AG04449 (cell line): ENCODE results near the gene HARS1.
A peak's percentile ranks its signal among the peaks of the same experiment; 100 is the strongest.

Experiments
- CTCF ChIA-PET: fragments of 350-600 bp; formaldehyde crosslinking; extraction: SDS; loops from one replicate; lab custom pipeline; 2021; ENCODE audit warnings: antibody characterized with exemption; lab: Yijun Ruan, JAX
- POLR2A ChIA-PET: fragments of 400-600, 350-600 bp; formaldehyde crosslinking; extraction: SDS; loops from one replicate; lab custom pipeline; 2020; ENCODE audit warnings: antibody characterized with exemption, inconsistent platforms; lab: Yijun Ruan, JAX
- DNase-seq: peaks from one replicate; pipeline ENCODE4 v3.0.0-alpha.2; 2010; ENCODE audit warnings: low read depth, low spot score
- H3K4me3 ChIP-seq: 2 replicates; pipeline ENCODE4 v1.5.1; 2011; ENCODE audit warnings: low read depth, mild to moderate bottlenecking, control low read depth, low read length
- TF ChIP-seq, protein P1 (sequence below): IDR thresholded peaks from one replicate; pipeline ENCODE4 v1.5.1; 2011; ENCODE audit warnings: mild to moderate bottlenecking, moderate library complexity, low read length, control low read depth, inconsistent platforms; ENCODE audit not compliant: insufficient read depth; ENCODE audit errors: missing control alignments

HARS1 gene

DNA sequence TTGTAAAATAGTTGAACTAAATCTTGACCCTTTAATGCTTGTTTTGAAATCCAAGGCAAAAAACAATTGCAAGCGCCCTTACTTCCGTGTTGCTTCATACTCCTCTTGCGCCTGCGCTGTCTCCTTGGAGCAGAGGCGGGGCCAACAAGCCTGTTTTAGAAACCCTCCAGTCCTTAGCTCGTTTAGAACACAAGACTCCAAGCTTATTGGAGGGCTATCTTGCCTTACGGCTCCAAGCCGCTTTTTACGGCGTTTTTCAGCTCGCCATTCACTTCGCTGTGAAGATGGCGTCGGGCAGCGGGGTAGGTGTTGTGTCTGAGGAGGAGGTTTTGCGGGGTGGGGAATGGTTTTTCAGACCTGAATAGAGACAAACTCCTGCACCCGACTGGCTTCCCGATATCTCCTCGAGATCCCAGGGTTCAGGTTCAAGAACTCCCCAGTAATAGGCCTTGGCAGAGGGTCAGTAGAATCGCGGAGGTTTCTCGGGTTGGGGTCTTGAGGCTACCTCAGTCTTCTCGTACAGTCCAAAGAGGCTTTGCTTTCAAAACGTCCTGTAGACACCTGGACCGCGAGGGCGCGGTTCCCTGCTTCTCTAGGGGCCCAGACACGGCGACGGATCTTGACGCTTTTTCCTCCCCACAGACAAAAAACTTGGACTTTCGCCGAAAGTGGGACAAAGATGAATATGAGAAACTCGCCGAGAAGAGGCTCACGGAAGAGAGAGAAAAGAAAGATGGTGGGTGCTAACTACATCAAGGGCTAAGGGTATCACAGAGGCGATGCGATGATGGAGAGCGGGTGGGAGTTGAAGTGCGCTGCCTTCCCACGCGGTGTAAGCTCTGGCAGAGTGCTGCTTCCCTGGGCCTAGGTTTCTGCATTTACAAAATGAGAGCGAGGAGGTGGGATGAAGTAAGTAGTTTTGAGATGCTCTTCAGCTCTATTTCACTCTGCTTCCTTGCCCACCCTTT, 9.3 kb upstream of the HARS1 start, which contains the start of gene ZMAT2:
ZMAT2 (plus strand) TSS at position 271 of the 968 bp plus-strand sequence; CDS start at position 285, 14 bp downstream.
- ChIA-PET POLR2A (interaction anchor here (1.0 to 2.0 kb wide), 7 partner anchors 10 to 153 kb away, joined by 3 to 19 read pairs (median 3); partner anchors contain the start of genes EIF4EBP3, HARS1, HARS2 and IK), CTCF (interaction anchor here (1.0 to 1.3 kb wide), 3 partner anchors 10 to 456 kb away, joined by 3 to 4 read pairs (median 4); no protein-coding TSS in a partner anchor)
- peak within 1 kb of the TSS; percentile 82 for H3K4me3 ChIP-seq
- TF ChIP-seq, protein P1, sequence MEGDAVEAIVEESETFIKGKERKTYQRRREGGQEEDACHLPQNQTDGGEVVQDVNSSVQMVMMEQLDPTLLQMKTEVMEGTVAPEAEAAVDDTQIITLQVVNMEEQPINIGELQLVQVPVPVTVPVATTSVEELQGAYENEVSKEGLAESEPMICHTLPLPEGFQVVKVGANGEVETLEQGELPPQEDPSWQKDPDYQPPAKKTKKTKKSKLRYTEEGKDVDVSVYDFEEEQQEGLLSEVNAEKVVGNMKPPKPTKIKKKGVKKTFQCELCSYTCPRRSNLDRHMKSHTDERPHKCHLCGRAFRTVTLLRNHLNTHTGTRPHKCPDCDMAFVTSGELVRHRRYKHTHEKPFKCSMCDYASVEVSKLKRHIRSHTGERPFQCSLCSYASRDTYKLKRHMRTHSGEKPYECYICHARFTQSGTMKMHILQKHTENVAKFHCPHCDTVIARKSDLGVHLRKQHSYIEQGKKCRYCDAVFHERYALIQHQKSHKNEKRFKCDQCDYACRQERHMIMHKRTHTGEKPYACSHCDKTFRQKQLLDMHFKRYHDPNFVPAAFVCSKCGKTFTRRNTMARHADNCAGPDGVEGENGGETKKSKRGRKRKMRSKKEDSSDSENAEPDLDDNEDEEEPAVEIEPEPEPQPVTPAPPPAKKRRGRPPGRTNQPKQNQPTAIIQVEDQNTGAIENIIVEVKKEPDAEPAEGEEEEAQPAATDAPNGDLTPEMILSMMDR, result no peak
- peak; percentile 96 for DNase-seq

DNA sequence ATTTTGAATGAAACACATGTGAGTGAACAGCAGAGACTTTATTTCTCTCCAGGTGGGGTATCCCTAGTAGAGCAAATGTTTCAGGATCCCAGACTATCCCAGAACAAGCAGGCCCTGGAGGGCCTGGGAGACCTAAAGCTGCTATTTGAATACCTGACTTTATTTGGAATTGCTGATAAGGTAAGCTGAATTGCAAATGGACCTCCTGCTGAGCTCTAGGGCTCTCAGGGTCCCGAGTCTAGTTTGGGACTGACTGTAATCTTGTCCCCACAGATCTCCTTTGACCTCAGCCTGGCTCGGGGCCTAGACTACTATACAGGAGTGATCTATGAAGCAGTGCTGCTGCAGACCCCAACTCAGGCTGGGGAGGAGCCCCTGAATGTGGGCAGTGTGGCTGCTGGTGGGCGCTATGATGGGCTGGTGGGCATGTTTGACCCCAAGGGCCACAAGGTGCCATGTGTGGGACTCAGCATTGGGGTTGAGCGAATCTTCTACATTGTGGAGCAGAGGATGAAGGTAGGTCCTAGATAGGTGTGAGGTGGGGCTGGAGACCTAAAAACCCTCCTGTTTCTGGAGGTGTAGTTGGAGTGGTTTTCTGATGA, 5.8 kb upstream of the HARS1 start:
- ChIA-PET POLR2A (no interaction called here), CTCF (interaction anchor here (1.4 kb wide), 1 partner anchor 62 kb away, joined by 3 read pairs; no protein-coding TSS in a partner anchor)
- TF ChIP-seq, protein P1, result no peak
- no peak for DNase-seq
- H3K4me3 ChIP-seq, result no peak overlapping the region

DNA sequence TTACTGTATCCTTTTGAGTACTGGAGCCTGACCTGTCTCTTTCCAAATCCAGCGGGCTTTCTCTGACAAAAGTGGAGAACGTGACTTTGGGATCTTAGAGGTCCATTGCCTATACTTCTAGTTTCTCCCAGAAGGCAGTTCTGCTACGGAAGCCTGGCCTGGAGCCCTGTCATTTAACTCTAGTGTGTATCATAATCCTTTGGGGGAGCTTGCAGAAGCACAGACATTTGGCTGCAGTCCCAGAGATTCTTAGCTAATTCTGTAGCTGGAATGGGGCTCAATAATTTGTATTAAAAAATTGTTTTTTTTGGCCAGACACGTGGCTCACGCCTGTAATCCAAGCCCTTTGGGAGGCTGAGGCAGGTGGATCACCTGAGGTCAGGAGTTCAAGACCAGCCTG, 3.1 kb upstream of the HARS1 start:
- H3K4me3 ChIP-seq, result no peak overlapping the region
- POLR2A ChIA-PET, result no interaction called here
- CTCF ChIA-PET, result interaction anchor here (1.0 to 1.3 kb wide), 2 partner anchors 10 to 322 kb away, joined by 3 to 4 read pairs; no protein-coding TSS in a partner anchor
- no peak for DNase-seq
- TF ChIP-seq, protein P1, result no peak

DNA sequence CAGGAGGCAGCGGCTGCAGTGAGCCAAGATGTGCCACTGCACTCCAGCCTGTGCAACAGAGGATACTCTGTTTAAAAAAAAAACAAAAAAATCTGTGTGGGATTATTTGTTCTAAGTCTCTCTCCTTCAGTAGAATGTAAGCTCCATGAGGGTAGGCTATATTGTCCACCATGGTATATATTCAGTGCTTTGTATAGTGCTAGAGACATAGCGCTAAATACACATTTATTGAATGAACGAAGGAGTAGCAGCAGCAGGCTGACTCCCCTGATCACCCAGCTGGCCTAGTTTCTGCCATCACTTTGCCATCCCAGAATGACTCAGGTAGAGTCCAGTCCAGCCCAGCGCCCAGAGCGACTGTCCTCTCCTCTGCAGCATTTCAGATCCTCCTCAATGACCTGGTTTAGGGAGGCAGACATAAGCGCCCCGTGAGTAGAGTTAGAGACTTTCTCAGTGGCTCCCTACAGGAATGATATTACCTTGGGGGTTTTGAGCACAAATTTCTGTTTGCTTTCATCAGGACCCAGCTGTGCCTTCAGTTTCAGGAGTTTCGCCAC, 716 bp downstream of the HARS1 start:
- POLR2A ChIA-PET, result interaction anchor here (0.6 to 1.9 kb wide), 10 partner anchors 10 to 1251 kb away, joined by 3 to 19 read pairs (median 4); partner anchors contain the start of genes DND1, IK, NDUFA2 and WDR55
- no peak for DNase-seq
- CTCF ChIA-PET, result interaction anchor here (0.8 to 2.5 kb wide), 5 partner anchors 10 to 1271 kb away, joined by 3 to 6 read pairs (median 4); partner anchors contain the start of gene ZMAT2
- TF ChIP-seq, protein P1, result no peak
- H3K4me3 ChIP-seq, result peak overlapping the region; percentile 87

DNA sequence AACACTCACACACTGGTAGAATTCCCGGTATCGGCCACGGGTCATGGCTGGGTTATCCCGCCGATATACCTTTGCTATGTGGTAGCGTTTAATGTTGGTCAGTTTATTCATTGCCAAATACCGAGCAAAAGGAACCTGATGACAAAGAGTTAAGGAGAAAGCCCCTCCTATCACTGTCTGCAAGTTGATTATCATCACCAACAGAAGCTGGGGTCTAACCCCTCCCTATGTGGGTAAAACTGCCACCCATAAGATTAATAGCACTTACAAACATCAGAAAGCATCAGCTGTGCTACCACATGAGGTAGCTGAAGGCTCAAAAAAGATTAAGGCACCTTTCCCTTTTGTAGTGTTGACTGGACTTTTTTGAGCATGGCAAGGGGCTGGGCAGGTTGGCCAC, 12.2 kb downstream of the HARS1 start:
- ChIA-PET CTCF (no interaction called here), POLR2A (no interaction called here)

More for the DNA sequence above, 12.2 kb downstream of the HARS1 start:
- no peak for DNase-seq
- H3K4me3 ChIP-seq, result no peak overlapping the region
- TF ChIP-seq, protein P1, result no peak
